SK-N-MC (cell line): ENCODE data around the gene GMFB.

Experiments
- EZH2 ChIP-seq: fragments of 200-600 bp; sonication (generic); IDR thresholded peaks from one replicate; pipeline ENCODE4 v1.6.1; 2017; ENCODE audit warnings: antibody characterized with exemption
- POLR2AphosphoS5 ChIP-seq: IDR thresholded peaks from 2 replicates; pipeline ENCODE4 v1.6.1; 2012; ENCODE audit warnings: mild to moderate bottlenecking, low read depth, low read length, borderline replicate concordance

- TF ChIP-seq EZH2 (no peak), POLR2AphosphoS5 (no peak)
Measured at GRCh38 chr14:54489731-54490444, 1.1 kb upstream of the GMFB start.
